K562 (cell line): Measurements from ENCODE around the gene SNRNP200. TPM values are rescaled to one million over a fixed set of nuclear protein-coding genes. Genes with fewer than 3 reads are reported as not detected.

Source experiments
- CSDE1 ChIP-seq, 2 experiments: fragments of 450-650 bp; IDR thresholded peaks; 2 replicates each; pipeline ENCODE4 v1.6.1; 2016; ENCODE audit warnings: mild to moderate bottlenecking in 1 of 2
- DNMT1 ChIP-seq: fragments of 450-650 bp; IDR thresholded peaks from 2 replicates; pipeline ENCODE4 v1.6.1; 2016; ENCODE audit warnings: antibody characterized with exemption, mild to moderate bottlenecking
- GABPA ChIP-seq: fragments of 200-800 bp; sonication (Bioruptor generic); conservative IDR thresholded peaks from 2 replicates; pipeline ENCODE4 v1.6.1; 2016; ENCODE audit warnings: low read depth, missing genetic modification characterization, missing compliant biosample characterization
- KDM1A ChIP-seq, 2 experiments: fragments of 450-650 bp; IDR thresholded peaks; 2 replicates each; pipeline ENCODE4 v1.6.1; 2016; ENCODE audit warnings: mild to moderate bottlenecking in 2 of 2
- MBD2 ChIP-seq: sonication (generic); IDR thresholded peaks from 2 replicates; pipeline ENCODE4 v1.6.1; 2016; ENCODE audit warnings: low read depth, borderline replicate concordance
- NFIC ChIP-seq: fragments of 450-650 bp; IDR thresholded peaks from 2 replicates; pipeline ENCODE4 v1.6.1; 2017; ENCODE audit warnings: mild to moderate bottlenecking, inconsistent platforms
- NFRKB ChIP-seq: fragments of 450-650 bp; IDR thresholded peaks from 2 replicates; pipeline ENCODE4 v1.6.1; 2016; ENCODE audit warnings: low read depth
- PCBP1 ChIP-seq: fragments of 200-400 bp; formaldehyde crosslinking; IDR thresholded peaks from 2 replicates; pipeline ENCODE4 v1.6.1; 2018; ENCODE audit warnings: mild to moderate bottlenecking, low read depth, low read length; ENCODE audit not compliant: poor library complexity, severe bottlenecking
- RBM14 ChIP-seq: fragments of 200-400 bp; formaldehyde crosslinking; IDR thresholded peaks from 2 replicates; pipeline ENCODE4 v1.6.1; 2018; ENCODE audit warnings: low read depth, mild to moderate bottlenecking, low read length, moderate library complexity, borderline replicate concordance; ENCODE audit not compliant: insufficient read depth
- SMARCC2 ChIP-seq: fragments of 450-650 bp; IDR thresholded peaks from 2 replicates; pipeline ENCODE4 v1.6.1; 2017; ENCODE audit warnings: antibody characterized with exemption, moderate library complexity, mild to moderate bottlenecking, low read depth
- SRSF9 ChIP-seq: fragments of 200-400 bp; formaldehyde crosslinking; IDR thresholded peaks from 2 replicates; pipeline ENCODE4 v1.6.1; 2017; ENCODE audit warnings: low read depth, low read length, borderline replicate concordance
- TBL1XR1 ChIP-seq, 2 experiments: IDR thresholded peaks; 2 replicates each; pipeline ENCODE4 v1.6.1; 2012; ENCODE audit warnings: improper control_type of control experiment in 2 of 2, low read length in 2 of 2, mild to moderate bottlenecking in 1 of 2
- TGIF2 ChIP-seq: sonication (generic); formaldehyde crosslinking; IDR thresholded peaks from 2 replicates; pipeline ENCODE4 v1.8.1; 2022; ENCODE audit warnings: mild to moderate bottlenecking, missing genetic modification reagents, moderate library complexity
- ZBTB7A ChIP-seq: IDR thresholded peaks from 2 replicates; pipeline ENCODE4 v1.6.1; 2011; ENCODE audit warnings: low read depth, mild to moderate bottlenecking, low read length, moderate library complexity, borderline replicate concordance; ENCODE audit not compliant: control insufficient read depth
- ZNF57 ChIP-seq: fragments of 450-650 bp; formaldehyde crosslinking; IDR thresholded peaks from 2 replicates; pipeline ENCODE4 v1.4.0; 2020; ENCODE audit warnings: mild to moderate bottlenecking, moderate library complexity
- ZNF699 ChIP-seq: fragments of 250-450 bp; sonication (Bioruptor Pico); IDR thresholded peaks from 2 replicates; pipeline ENCODE4 v1.8.0; 2021; ENCODE audit warnings: mild to moderate bottlenecking, moderate library complexity; ENCODE audit not compliant: insufficient replicate concordance
- polyA plus RNA-seq, 8 experiments: library from polyadenylated mRNA; depleted of rRNA in 4 of 8; stranded (reverse) in 5 of 8; unstranded in 3 of 8; fragments of >200 nt; fragmentation: Nextera tagmentation in 2 of 8; fragmentation: Illumina TruSeq in 1 of 8; extraction: Ambion mirVana in 2 of 8; extraction: Trizol in 1 of 8; gene quantifications; 2 replicates each; pipeline versions ENCODE4 v1.2.1 to v1.2.3, GENCODE V29; 2011 to 2014; ENCODE audit warnings: inconsistent platforms in 1 of 8, missing spikeins in 1 of 8
- total RNA-seq, 7 experiments: library from RNA; depleted of rRNA in 6 of 7; stranded (reverse); fragments of >200 nt in 6 of 7; fragmentation: Illumina TruSeq in 2 of 7; extraction: Trizol in 2 of 7; gene quantifications; 2 replicates each; pipeline versions ENCODE4 v1.2.1 to v1.2.3, GENCODE V29; 2011 to 2021; ENCODE audit warnings: low replicate concordance in 1 of 7
- TF ChIP-seq, protein P1 (sequence below): fragments of 250-450 bp; sonication (Bioruptor Pico); IDR thresholded peaks from 2 replicates; pipeline ENCODE4 v1.4.0; 2020
- TF ChIP-seq, protein P2 (sequence below), 2 experiments: IDR thresholded peaks in 1 of 2; conservative IDR thresholded peaks in 1 of 2; 2 replicates each; pipeline ENCODE4 v1.6.1; 2016; ENCODE audit warnings: low read depth in 2 of 2, mild to moderate bottlenecking in 1 of 2, missing compliant biosample characterization in 1 of 2, missing genetic modification characterization in 1 of 2, moderate library complexity in 1 of 2
- TF ChIP-seq, protein P3 (sequence below): fragments of 450-650 bp; formaldehyde crosslinking; IDR thresholded peaks from 2 replicates; pipeline ENCODE4 v1.4.0; 2020; ENCODE audit warnings: mild to moderate bottlenecking, moderate library complexity

SNRNP200 gene
- total and polyA plus RNA-seq, 9 of the 15 experiments (the other 6 are each of a cell fraction or from before 2014, with no cell fraction given), result 76.1 to 231 (median 155) TPM

GRCh38 chr2:96225016-96225533 lies 80.3 kb downstream of the SNRNP200 start (continued):
- TF ChIP-seq, protein P1, sequence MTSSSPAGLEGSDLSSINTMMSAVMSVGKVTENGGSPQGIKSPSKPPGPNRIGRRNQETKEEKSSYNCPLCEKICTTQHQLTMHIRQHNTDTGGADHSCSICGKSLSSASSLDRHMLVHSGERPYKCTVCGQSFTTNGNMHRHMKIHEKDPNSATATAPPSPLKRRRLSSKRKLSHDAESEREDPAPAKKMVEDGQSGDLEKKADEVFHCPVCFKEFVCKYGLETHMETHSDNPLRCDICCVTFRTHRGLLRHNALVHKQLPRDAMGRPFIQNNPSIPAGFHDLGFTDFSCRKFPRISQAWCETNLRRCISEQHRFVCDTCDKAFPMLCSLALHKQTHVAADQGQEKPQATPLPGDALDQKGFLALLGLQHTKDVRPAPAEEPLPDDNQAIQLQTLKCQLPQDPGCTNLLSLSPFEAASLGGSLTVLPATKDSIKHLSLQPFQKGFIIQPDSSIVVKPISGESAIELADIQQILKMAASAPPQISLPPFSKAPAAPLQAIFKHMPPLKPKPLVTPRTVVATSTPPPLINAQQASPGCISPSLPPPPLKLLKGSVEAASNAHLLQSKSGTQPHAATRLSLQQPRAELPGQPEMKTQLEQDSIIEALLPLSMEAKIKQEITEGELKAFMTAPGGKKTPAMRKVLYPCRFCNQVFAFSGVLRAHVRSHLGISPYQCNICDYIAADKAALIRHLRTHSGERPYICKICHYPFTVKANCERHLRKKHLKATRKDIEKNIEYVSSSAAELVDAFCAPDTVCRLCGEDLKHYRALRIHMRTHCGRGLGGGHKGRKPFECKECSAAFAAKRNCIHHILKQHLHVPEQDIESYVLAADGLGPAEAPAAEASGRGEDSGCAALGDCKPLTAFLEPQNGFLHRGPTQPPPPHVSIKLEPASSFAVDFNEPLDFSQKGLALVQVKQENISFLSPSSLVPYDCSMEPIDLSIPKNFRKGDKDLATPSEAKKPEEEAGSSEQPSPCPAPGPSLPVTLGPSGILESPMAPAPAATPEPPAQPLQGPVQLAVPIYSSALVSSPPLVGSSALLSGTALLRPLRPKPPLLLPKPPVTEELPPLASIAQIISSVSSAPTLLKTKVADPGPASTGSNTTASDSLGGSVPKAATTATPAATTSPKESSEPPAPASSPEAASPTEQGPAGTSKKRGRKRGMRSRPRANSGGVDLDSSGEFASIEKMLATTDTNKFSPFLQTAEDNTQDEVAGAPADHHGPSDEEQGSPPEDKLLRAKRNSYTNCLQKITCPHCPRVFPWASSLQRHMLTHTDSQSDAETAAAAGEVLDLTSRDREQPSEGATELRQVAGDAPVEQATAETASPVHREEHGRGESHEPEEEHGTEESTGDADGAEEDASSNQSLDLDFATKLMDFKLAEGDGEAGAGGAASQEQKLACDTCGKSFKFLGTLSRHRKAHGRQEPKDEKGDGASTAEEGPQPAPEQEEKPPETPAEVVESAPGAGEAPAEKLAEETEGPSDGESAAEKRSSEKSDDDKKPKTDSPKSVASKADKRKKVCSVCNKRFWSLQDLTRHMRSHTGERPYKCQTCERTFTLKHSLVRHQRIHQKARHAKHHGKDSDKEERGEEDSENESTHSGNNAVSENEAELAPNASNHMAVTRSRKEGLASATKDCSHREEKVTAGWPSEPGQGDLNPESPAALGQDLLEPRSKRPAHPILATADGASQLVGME, result no peak
- no peak for TF ChIP-seq ZBTB7A
- TF ChIP-seq PCBP1, result no peak
- TF ChIP-seq, protein P2, sequence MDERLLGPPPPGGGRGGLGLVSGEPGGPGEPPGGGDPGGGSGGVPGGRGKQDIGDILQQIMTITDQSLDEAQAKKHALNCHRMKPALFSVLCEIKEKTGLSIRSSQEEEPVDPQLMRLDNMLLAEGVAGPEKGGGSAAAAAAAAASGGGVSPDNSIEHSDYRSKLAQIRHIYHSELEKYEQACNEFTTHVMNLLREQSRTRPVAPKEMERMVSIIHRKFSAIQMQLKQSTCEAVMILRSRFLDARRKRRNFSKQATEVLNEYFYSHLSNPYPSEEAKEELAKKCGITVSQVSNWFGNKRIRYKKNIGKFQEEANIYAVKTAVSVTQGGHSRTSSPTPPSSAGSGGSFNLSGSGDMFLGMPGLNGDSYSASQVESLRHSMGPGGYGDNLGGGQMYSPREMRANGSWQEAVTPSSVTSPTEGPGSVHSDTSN (CRISPR knock-in tag; IDR thresholded peaks at IDR 0.05; ENCODE audit: low read depth), result no peak
- TF ChIP-seq, protein P2 (tag; conservative IDR thresholded peaks at IDR 0.05; ENCODE audit: low read depth), result no peak
- TF ChIP-seq, protein P3, sequence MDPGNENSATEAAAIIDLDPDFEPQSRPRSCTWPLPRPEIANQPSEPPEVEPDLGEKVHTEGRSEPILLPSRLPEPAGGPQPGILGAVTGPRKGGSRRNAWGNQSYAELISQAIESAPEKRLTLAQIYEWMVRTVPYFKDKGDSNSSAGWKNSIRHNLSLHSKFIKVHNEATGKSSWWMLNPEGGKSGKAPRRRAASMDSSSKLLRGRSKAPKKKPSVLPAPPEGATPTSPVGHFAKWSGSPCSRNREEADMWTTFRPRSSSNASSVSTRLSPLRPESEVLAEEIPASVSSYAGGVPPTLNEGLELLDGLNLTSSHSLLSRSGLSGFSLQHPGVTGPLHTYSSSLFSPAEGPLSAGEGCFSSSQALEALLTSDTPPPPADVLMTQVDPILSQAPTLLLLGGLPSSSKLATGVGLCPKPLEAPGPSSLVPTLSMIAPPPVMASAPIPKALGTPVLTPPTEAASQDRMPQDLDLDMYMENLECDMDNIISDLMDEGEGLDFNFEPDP (CRISPR knock-in tag), result no peak
- no peak for TF ChIP-seq KDM1A (IDR thresholded peaks at IDR 0.05)
- TF ChIP-seq DNMT1, result no peak
- no peak for TF ChIP-seq ZNF57 (CRISPR knock-in tag)
- TF ChIP-seq GABPA, result peak; percentile 42; the same call in 1 of the 2 replicates
- no peak for TF ChIP-seq RBM14
- no peak for TF ChIP-seq SMARCC2
- TF ChIP-seq NFRKB, result no peak
- no peak for TF ChIP-seq NFIC
- no peak for TF ChIP-seq ZNF699
- TF ChIP-seq TBL1XR1 (IDR thresholded peaks at IDR 0.05; ENCODE audit: low read length in 2 of 2), result no peak
- TF ChIP-seq CSDE1 (IDR thresholded peaks at IDR 0.05), result no peak
- TF ChIP-seq TGIF2 (CRISPR knock-in tag), result no peak
- TF ChIP-seq MBD2, result no peak
- TF ChIP-seq SRSF9, result no peak
